Activated CD4-positive, alpha-beta T cell treated with anti-CD3 and anti-CD28 coated beads for 1 hour (primary cell): ENCODE results near the gene PACRG.

Source experiments
- DNase-seq: peaks from one replicate; pipeline ENCODE4 v3.0.0-alpha.2; 2020

The PACRG gene

GRCh38 chr6:162873537-162873936 lies 145.8 kb downstream of the PACRG start:
- no peak for DNase-seq

GRCh38 chr6:162875070-162875469 lies 147.3 kb downstream of the PACRG start:
- DNase-seq, result no peak

- no peak for DNase-seq
These were observed 155.2 kb downstream of the PACRG start for GRCh38 chr6:162882801-162883481.

GRCh38 chr6:162887981-162888689 lies 160.4 kb downstream of the PACRG start:
- DNase-seq, result no peak

- DNase-seq, result no peak
These were observed 161.5 kb downstream of the PACRG start for GRCh38 chr6:162889303-162889702.

- no peak for DNase-seq
These were observed 170.2 kb downstream of the PACRG start for GRCh38 chr6:162898011-162898410.

- DNase-seq, result no peak
These were observed 171.4 kb downstream of the PACRG start for GRCh38 chr6:162899148-162899547.

GRCh38 chr6:162900503-162900902 lies 172.7 kb downstream of the PACRG start:
- DNase-seq, result no peak

GRCh38 chr6:162904069-162904663 lies 176.4 kb downstream of the PACRG start:
- DNase-seq, result no peak

- DNase-seq, result no peak
These were observed 178.7 kb downstream of the PACRG start for GRCh38 chr6:162906479-162906878.

- DNase-seq, result no peak
These were observed 180.2 kb downstream of the PACRG start for GRCh38 chr6:162907876-162908481.

- DNase-seq, result no peak
These were observed 185.4 kb downstream of the PACRG start for GRCh38 chr6:162913206-162913605.

GRCh38 chr6:162917506-162917905 lies 189.7 kb downstream of the PACRG start:
- no peak for DNase-seq

- DNase-seq, result no peak
These were observed 193.3 kb downstream of the PACRG start for GRCh38 chr6:162921062-162921461.

- no peak for DNase-seq
These were observed 193.8 kb downstream of the PACRG start for GRCh38 chr6:162921510-162922040.

GRCh38 chr6:162922563-162923166 lies 194.9 kb downstream of the PACRG start:
- no peak for DNase-seq

- no peak for DNase-seq
These were observed 207.1 kb downstream of the PACRG start for GRCh38 chr6:162934844-162935243.

- no peak for DNase-seq
These were observed 212.7 kb downstream of the PACRG start for GRCh38 chr6:162940426-162940825.

- DNase-seq, result no peak
These were observed 213.4 kb downstream of the PACRG start for GRCh38 chr6:162941128-162941527.

- DNase-seq, result no peak
These were observed 215.1 kb downstream of the PACRG start for GRCh38 chr6:162942866-162943265.

GRCh38 chr6:162943369-162943768 lies 215.6 kb downstream of the PACRG start:
- no peak for DNase-seq

- DNase-seq, result no peak
These were observed 223.5 kb downstream of the PACRG start for GRCh38 chr6:162951164-162951743.

GRCh38 chr6:162952423-162952822 lies 224.6 kb downstream of the PACRG start:
- no peak for DNase-seq
